Measurements from ENCODE around the gene ADGRL2. TPM values are rescaled to one million over a fixed set of nuclear protein-coding genes. Genes with fewer than 3 reads are reported as not detected.

Gene ADGRL2
- total RNA-seq, result not detected in 2 replicates

DNA sequence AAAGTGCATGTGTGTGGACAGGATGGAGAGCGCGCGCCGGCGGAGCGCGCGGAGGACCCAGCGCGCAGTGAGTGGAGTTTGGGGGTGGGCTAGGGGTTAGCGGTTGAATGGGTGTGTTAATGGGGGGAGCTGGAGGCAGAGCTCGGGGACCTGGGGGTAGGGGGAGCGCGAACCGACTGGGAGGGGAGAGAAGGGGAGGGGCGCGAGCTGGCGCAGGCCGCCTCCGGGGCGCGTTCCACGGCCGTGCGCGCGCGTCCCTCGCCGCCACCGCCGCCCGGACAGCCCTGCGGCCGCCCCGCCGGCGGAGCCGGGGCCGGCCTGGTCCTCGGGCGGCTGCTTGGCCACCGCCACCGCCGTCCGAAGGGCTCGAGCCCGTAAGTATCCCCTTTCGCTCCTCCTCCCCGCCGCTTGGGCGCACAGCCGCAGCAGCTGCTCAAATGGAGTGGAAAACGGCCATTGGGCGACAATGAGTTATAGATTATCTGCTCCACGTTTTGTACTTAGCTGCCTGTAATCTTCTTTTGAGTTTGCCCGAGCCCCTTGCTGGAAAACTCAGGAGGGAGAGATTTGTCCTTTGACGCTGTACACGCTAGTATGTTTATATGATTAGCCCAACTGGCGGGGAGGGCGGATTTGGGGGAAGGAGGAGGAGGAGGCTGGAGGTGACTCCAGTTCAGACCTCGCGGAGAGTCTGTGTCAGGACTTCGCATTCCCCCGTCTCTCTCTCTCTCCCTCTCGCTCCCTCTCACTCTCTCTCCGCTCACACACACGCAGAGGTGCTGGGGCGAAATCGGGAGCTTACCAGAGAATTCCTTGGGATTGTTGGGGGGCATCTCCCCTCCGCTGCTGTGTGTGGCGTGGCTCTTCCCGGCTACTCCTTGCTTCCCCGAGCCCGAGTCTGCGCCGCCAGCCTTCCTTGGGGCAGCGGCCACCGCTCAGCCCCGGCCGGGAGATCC, at the start of gene ADGRL2:
Gene ADGRL2 (plus strand): TSS at position 240 of the 956 bp plus-strand sequence. CDS start 36,051 bp downstream, outside the sequence.
- CTCF ChIA-PET, result no interaction called here
- peaks cover 15% of the 10 kb centered on the region for H3K4me1 Mint-ChIP-seq
- H3K27ac Mint-ChIP-seq, result no peak within 1 kb of the TSS
- no peak for ATAC-seq (ENCODE audit: low read depth)
- H3K4me3 Mint-ChIP-seq, result peak within 1 kb of the TSS; percentile 32
- TF ChIP-seq, protein P1, sequence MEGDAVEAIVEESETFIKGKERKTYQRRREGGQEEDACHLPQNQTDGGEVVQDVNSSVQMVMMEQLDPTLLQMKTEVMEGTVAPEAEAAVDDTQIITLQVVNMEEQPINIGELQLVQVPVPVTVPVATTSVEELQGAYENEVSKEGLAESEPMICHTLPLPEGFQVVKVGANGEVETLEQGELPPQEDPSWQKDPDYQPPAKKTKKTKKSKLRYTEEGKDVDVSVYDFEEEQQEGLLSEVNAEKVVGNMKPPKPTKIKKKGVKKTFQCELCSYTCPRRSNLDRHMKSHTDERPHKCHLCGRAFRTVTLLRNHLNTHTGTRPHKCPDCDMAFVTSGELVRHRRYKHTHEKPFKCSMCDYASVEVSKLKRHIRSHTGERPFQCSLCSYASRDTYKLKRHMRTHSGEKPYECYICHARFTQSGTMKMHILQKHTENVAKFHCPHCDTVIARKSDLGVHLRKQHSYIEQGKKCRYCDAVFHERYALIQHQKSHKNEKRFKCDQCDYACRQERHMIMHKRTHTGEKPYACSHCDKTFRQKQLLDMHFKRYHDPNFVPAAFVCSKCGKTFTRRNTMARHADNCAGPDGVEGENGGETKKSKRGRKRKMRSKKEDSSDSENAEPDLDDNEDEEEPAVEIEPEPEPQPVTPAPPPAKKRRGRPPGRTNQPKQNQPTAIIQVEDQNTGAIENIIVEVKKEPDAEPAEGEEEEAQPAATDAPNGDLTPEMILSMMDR (IDR thresholded peaks at IDR 0.05), result no peak
- H3K9me3 Mint-ChIP-seq, result no peaks in the 10 kb centered on the region
- intact Hi-C loops (cut with micrococcal nuclease), result no loop called here
- POLR2A ChIA-PET, result no interaction called here
- H3K27me3 Mint-ChIP-seq, result peaks cover 39% of the 10 kb centered on the region
- H3K36me3 Mint-ChIP-seq (ENCODE audit: low read depth), result no peaks in the 10 kb centered on the region
- no peak for DNase-seq

GRCh38 chr1:81752840-81753239, 47.9 kb upstream of the ADGRL2 start:
- no peak for DNase-seq
- H3K36me3 Mint-ChIP-seq (ENCODE audit: low read depth), result no peaks in the 10 kb centered on the region
- intact Hi-C loops (cut with micrococcal nuclease), result no loop called here
- TF ChIP-seq, protein P1 (IDR thresholded peaks at IDR 0.05), result no peak
- peaks cover 2% of the 10 kb centered on the region for H3K9me3 Mint-ChIP-seq
- H3K4me1 Mint-ChIP-seq, result no peaks in the 10 kb centered on the region
- ATAC-seq (ENCODE audit: low read depth), result no peak
- ChIA-PET CTCF (no interaction called here), POLR2A (no interaction called here)
- H3K27me3 Mint-ChIP-seq, result no peaks in the 10 kb centered on the region
- no peak overlapping the region for H3K4me3 Mint-ChIP-seq
- H3K27ac Mint-ChIP-seq, result no peak overlapping the region

GRCh38 chr1:81754424-81754823, 46.3 kb upstream of the ADGRL2 start:
- no peak for ATAC-seq (ENCODE audit: low read depth)
- Mint-ChIP-seq H3K9me3 (no peaks in the 10 kb centered on the region), H3K4me1 (no peaks in the 10 kb centered on the region), H3K4me3 (no peak overlapping the region), H3K27me3 (no peaks in the 10 kb centered on the region), H3K36me3 (ENCODE audit: low read depth) (no peaks in the 10 kb centered on the region), H3K27ac (no peak overlapping the region)
- intact Hi-C loops (cut with micrococcal nuclease), result no loop called here
- ChIA-PET POLR2A (no interaction called here), CTCF (no interaction called here)
- TF ChIP-seq, protein P1 (IDR thresholded peaks at IDR 0.05), result no peak
- DNase-seq, result no peak

- Mint-ChIP-seq H3K4me1 (no peaks in the 10 kb centered on the region), H3K27ac (no peak overlapping the region), H3K4me3 (no peak overlapping the region), H3K9me3 (no peaks in the 10 kb centered on the region), H3K27me3 (no peaks in the 10 kb centered on the region), H3K36me3 (ENCODE audit: low read depth) (no peaks in the 10 kb centered on the region)
- ChIA-PET POLR2A (no interaction called here), CTCF (no interaction called here)
- TF ChIP-seq, protein P1 (IDR thresholded peaks at IDR 0.05), result no peak
- DNase-seq (no peak), ATAC-seq (ENCODE audit: low read depth) (no peak)
- intact Hi-C loops (cut with micrococcal nuclease), result no loop called here
Measured at GRCh38 chr1:81756872-81757271, 43.9 kb upstream of the ADGRL2 start.

- Mint-ChIP-seq H3K36me3 (ENCODE audit: low read depth) (no peaks in the 10 kb centered on the region), H3K27me3 (no peaks in the 10 kb centered on the region), H3K27ac (no peak overlapping the region), H3K4me3 (no peak overlapping the region), H3K9me3 (no peaks in the 10 kb centered on the region), H3K4me1 (no peaks in the 10 kb centered on the region)
- POLR2A ChIA-PET, result no interaction called here
- ATAC-seq (ENCODE audit: low read depth) (no peak), DNase-seq (no peak)
- CTCF ChIA-PET, result no interaction called here
- TF ChIP-seq, protein P1 (IDR thresholded peaks at IDR 0.05), result no peak
- intact Hi-C loops (cut with micrococcal nuclease), result no loop called here
Measured at GRCh38 chr1:81757398-81758020, 43.2 kb upstream of the ADGRL2 start.

Data from activated B cell treated with CpG ODN at 0.5 μM for 24 hours (primary cell).